ENCODE data around the gene GUCD1.

The GUCD1 gene

GRCh38 chr22:24591286-24591830, 36.4 kb upstream of the GUCD1 start:
- no peak for DNase-seq (ENCODE audit: low read depth)
- TF ChIP-seq, protein P1, sequence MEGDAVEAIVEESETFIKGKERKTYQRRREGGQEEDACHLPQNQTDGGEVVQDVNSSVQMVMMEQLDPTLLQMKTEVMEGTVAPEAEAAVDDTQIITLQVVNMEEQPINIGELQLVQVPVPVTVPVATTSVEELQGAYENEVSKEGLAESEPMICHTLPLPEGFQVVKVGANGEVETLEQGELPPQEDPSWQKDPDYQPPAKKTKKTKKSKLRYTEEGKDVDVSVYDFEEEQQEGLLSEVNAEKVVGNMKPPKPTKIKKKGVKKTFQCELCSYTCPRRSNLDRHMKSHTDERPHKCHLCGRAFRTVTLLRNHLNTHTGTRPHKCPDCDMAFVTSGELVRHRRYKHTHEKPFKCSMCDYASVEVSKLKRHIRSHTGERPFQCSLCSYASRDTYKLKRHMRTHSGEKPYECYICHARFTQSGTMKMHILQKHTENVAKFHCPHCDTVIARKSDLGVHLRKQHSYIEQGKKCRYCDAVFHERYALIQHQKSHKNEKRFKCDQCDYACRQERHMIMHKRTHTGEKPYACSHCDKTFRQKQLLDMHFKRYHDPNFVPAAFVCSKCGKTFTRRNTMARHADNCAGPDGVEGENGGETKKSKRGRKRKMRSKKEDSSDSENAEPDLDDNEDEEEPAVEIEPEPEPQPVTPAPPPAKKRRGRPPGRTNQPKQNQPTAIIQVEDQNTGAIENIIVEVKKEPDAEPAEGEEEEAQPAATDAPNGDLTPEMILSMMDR (conservative IDR thresholded peaks at IDR 0.05; ENCODE audit: low read length), result no peak
- no peak overlapping the region for H3K4me3 ChIP-seq (ENCODE audit: low read length)

- TF ChIP-seq, protein P1 (conservative IDR thresholded peaks at IDR 0.05; ENCODE audit: low read length), result no peak
- H3K4me3 ChIP-seq (ENCODE audit: low read length), result no peak overlapping the region
- DNase-seq (ENCODE audit: low read depth), result no peak
Observed at GRCh38 chr22:24590596-24591173, 35.7 kb upstream of the GUCD1 start.

- no peak for DNase-seq (ENCODE audit: low read depth)
- no peak overlapping the region for H3K4me3 ChIP-seq (ENCODE audit: low read length)
- TF ChIP-seq, protein P1 (conservative IDR thresholded peaks at IDR 0.05; ENCODE audit: low read length), result no peak
Observed at GRCh38 chr22:24589518-24590030, 34.6 kb upstream of the GUCD1 start.

DNA sequence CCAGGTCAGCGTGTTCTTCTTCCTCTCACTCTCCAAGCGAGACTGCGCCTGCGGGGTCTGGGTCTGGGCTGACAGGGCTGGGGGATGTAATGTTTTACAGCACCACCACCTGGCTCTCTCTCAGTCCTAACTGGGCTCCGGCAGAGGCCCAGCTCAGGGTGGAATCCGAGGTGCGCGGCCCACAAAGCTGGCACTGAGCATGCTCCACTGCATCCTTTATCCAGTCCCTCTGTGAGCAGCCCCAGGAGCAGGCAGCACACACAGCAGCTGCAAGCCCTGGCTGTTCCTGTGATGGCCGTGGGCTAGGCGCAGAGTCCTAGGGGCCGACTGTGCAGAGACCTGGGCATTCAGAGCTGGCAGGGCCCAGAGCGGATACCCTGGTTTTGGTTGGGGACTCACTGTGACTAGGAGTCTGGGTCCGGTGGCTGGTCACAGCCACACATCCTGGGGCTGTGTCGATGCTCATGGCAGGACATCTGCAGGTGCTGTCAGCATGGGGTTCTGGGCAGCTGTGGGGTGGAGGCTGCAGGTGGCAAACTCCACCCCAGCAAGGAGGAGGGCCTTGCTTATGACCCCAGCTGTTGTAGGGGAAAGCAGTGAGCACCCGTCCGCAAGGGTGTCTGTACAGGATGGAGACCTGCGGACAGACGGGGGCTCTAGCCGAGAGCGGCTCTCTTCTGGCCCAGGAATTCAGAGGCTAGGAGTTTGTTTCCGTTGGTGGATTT, 34.0 kb upstream of the GUCD1 start:
- TF ChIP-seq, protein P1 (conservative IDR thresholded peaks at IDR 0.05; ENCODE audit: low read length), result no peak
- DNase-seq (ENCODE audit: low read depth), result no peak
- H3K4me3 ChIP-seq (ENCODE audit: low read length), result no peak overlapping the region

GRCh38 chr22:24588381-24588756, 33.4 kb upstream of the GUCD1 start:
- H3K4me3 ChIP-seq (ENCODE audit: low read length), result no peak overlapping the region
- TF ChIP-seq, protein P1 (conservative IDR thresholded peaks at IDR 0.05; ENCODE audit: low read length), result no peak
- DNase-seq (ENCODE audit: low read depth), result no peak

DNA sequence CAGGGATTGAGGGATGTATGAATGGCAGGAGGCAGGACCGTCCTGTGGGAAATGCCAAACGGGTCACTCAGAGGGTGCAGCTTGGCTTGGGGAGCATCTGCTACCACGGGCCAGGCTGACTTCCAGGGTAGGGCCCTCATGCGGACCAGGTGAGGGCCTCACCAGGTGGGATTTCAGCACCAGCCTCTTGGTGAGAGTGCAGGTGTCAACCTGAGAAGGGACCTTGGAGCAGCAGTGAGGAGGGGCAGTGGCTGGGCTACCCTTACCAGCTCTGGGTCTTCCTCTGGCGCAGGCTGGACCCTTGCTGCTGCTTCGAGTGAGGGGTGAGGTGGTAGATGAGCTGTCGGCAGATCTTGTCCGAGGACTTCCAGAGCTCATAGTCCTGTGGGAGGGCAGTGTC, 33.0 kb upstream of the GUCD1 start:
- DNase-seq (ENCODE audit: low read depth), result no peak
- TF ChIP-seq, protein P1 (conservative IDR thresholded peaks at IDR 0.05; ENCODE audit: low read length), result no peak

DNA sequence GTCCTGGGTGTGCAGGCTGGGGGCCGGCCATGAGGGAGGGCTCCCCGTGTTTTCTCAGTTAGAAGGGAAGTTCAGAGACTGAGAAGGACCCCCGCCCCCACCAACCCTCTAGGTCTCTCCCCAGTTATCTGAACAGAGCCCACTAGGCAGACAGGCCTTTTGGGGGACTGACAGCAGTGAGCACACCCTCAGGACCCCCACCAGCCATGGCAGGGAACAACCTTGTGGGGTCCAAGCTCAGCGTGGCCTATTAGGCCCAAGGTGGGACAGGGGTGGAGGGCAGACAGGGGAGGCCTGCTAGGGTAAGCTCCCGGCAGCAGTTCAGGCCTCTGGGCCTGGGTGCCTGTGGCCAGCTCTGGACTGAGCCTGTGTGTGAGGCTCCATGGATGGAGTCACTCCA, 32.3 kb upstream of the GUCD1 start:
- TF ChIP-seq, protein P1 (conservative IDR thresholded peaks at IDR 0.05; ENCODE audit: low read length), result no peak
- no peak overlapping the region for H3K4me3 ChIP-seq (ENCODE audit: low read length)
- DNase-seq (ENCODE audit: low read depth), result no peak

More for the DNA sequence above, 33.0 kb upstream of the GUCD1 start:
- no peak overlapping the region for H3K4me3 ChIP-seq (ENCODE audit: low read length)
